UCSD-AML1 (cell line): ENCODE measurements around the gene ANKRD18A.
"Not testable (repeated sequence)": the region's sequence is repeated elsewhere in the genome, so short reads cannot be mapped to it uniquely, and the experiment has no call there.

Experiments used
- DNase-seq: peaks from one replicate; lab custom pipeline; 2025; ENCODE audit not compliant: unreplicated experiment; lab: John Stamatoyannopoulos, UW

Gene ANKRD18A

DNA sequence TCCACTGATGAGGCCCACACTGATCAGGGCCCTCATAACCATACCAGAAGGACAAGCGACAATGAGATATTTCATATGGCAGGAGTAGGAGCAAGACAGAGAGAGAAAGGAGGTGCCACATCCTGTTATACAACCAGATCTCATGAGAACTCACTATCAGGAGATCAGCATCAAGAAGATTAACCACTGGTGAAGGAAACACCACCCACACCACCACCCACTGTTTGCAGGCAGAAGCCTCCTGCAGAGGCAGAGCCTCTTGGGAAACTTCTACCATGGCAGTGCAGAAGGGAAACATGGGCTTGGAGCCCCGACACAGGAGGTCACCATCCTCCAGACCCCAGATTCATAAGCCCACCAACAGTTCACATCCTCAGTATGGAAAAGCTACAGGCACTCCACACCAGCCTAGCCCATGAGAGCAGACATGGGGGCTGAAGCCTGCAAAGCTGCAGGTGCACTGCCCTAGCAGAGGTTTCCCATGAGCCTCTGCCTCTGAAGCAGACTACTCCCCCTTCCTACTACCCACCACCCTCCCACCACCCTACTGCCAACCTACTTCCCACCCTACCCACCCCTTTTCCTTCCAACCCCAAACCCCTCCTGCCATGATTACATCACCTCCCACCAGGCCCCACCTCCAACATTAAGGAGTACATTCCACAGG lies 73.8 kb downstream of the ANKRD18A start:
- DNase-seq: not testable (repeated sequence)

DNA sequence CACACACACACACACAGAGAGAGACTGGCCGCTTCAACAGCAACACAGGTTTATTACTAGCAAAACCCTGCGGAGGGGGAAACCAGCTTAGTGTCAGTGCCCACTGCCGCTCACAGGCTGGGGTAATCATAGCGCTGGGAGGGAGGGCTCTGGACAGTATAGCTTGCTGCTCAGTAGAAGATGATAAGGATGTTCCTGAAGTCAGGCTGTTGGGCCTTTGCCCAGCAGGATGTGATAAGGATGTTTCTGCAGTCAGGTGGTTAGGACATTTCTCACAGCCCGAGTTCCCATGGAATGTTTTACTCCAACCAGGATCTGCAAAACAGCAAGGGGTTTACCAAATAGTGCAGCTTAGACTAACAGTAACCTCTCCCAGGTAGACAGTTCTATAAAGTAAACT lies 79.9 kb downstream of the ANKRD18A start:
- DNase-seq: not testable (repeated sequence)

DNA sequence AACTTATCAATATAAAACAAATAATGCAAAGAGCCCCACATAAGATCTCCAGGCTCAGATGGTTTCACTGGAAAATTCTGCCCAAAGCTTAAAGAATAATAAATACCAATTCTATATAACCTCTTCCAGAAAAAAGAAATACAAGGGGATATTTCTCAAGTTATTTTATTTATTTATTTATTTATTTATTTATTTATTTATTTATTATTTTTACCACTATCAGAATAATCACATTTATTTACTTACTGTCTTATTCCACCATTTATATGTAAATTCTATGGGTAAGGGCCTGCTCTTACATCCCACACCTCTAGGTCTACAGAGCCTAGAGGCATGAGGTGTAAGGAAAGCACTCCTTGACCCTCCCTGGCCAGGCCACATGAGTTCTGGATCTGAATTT lies 91.1 kb downstream of the ANKRD18A start:
- no peak for DNase-seq

DNA sequence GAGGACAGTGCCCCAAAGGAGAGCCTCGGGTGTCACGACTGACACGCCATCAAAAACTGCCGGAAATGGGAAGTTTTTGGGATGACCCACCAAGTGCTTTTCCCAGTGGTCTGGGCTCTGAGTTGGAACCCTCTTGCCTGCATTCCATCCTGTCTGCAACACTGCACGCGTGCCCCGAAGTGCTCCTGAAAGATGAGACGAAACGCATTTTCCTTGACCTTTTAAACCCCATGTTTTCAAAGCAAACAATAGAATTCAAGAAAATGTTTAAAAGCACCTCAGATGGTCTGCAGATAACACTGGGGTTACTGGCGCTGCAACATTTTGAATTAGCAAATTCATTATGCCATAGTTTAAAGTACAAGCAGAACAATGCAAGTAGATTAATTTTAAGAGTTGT lies 92.9 kb downstream of the ANKRD18A start:
- DNase-seq: no peak

DNA sequence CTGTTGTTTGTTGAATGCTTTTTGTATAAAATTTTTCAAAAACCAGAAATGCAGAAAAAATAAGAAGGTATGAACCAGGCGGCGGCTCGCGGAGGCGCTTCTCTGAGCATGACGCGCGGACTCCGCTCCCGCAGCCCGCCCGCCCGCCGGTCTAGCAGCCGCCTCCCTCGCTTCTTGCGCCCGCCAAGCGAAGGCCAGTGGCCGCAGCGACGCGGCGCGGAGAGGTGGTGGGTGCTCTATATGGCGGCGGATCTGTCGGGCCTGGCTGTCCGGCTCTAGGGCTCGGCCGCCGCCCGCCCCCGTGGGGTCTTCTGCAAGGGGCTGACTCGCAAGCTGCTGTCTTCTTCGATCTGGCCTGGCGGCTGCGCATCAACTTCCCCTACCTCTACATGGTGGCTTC lies 93.8 kb downstream of the ANKRD18A start:
- no peak for DNase-seq

DNA sequence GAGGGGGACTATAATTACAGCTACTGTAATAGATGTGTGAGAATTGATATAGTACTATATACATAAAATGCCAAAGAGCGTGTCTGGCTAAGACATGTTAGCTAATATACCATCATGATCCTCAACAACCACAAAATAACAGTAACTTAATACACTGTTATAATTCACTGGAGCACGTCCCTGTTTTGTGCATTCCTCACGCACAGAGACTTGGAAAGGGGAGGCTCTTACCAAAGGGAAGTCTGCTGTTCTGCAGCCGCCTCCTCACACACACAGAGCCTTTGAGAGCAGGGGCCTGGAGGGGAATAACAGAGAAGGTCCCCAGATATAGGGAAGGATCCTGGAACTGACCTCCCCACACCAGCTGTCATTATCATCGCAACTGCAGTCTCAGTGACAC lies 97.3 kb downstream of the ANKRD18A start:
- DNase-seq: no peak

DNA sequence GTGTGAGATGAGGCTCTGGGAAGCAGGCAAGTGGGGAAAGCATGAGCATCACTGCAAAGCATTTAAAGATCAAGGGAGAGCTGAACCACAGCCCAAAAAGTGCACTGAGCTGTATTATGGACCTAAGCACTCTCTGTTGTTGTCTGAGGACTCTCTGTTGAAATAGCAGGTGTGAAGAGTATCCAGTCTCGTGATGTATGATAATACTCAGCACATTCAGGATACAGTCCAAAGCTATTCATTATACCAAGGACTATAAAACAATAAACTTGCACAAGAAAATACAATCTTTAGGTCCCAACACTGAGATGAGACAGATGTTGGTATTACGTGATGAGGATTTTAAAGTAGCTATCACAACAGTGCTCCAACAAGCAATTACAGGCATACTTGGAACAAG lies 98.6 kb downstream of the ANKRD18A start:
- DNase-seq: no peak
